Measurements from ENCODE around the gene CTDNEP1. TPM values are rescaled to one million over a fixed set of nuclear protein-coding genes. Genes with fewer than 3 reads are reported as not detected.

Gene CTDNEP1
- total and polyA plus RNA-seq, 2 donors (not counting 3 experiments of a cell fraction or from before 2014, with no cell fraction given): 130 to 143 TPM

- CTCF ChIA-PET: no interaction called here
- dilution Hi-C loops (cut with MboI; ENCODE audit: extremely low pct_ligation_motif_present, low sequenced_read_pairs) (no loop called here), intact Hi-C loops (cut with micrococcal nuclease) (no loop called here)
Observed at GRCh38 chr17:7248796-7249195, 2.7 kb downstream of the CTDNEP1 start.

More at GRCh38 chr17:7248796-7249195, 2.7 kb downstream of the CTDNEP1 start:
- Histone ChIP-seq H3K36me3 (ENCODE audit: control insufficient read depth in 2 of 2, extremely low read depth in 1 of 2, insufficient read depth in 2 of 2, low read length in 2 of 2) (peaks cover 4 to 16% of the 10 kb centered on the region in 2 experiments), H3K9ac (replicated peaks; ENCODE audit: extremely low read depth, insufficient read depth, low read length) (no peak overlapping the region), H3K4me3 (replicated peaks in 1 of 3; ENCODE audit: insufficient read depth in 1 of 3, low read depth in 1 of 3, low read length in 3 of 3) (no peak overlapping the region), H3K79me2 (ENCODE audit: control insufficient read depth, insufficient read depth, low read length) (peaks cover 62% of the 10 kb centered on the region), H3K4me1 (ENCODE audit: control insufficient read depth, extremely low read depth, insufficient read depth, low read length) (peaks cover 23% of the 10 kb centered on the region), H3K27ac (ENCODE audit: insufficient read depth, low read depth, low read length) (no peak overlapping the region), H3K9me3 (replicated peaks; ENCODE audit: control insufficient read depth, insufficient read depth, low read length) (no peaks in the 10 kb centered on the region), H3K27me3 (ENCODE audit: control insufficient read depth in 2 of 2, insufficient read depth in 2 of 2, low read length in 2 of 2) (no peaks in the 10 kb centered on the region), H2AFZ (ENCODE audit: low read depth, low read length) (no peak overlapping the region), H4K20me1 (replicated peaks; ENCODE audit: control insufficient read depth, extremely low read depth, insufficient read depth, low read length) (no peaks in the 10 kb centered on the region), H3K9me1 (replicated peaks; ENCODE audit: control insufficient read depth, extremely low read depth, insufficient read depth, low read length) (no peaks in the 10 kb centered on the region), H3K4me2 (ENCODE audit: insufficient read depth, low read length) (no peak overlapping the region)
- TF ChIP-seq EZH2 (IDR thresholded peaks at IDR 0.05; ENCODE audit: borderline replicate concordance, low read depth, low read length, severe bottlenecking): no peak
- TF ChIP-seq GATA2 (IDR thresholded peaks at IDR 0.05; ENCODE audit: insufficient read depth, insufficient read length, low read depth, low read length): no peak
- TF ChIP-seq JUN (IDR thresholded peaks at IDR 0.05; ENCODE audit: borderline replicate concordance, insufficient read depth, insufficient read length, low read depth): no peak
- no peak for TF ChIP-seq POLR2A (IDR thresholded peaks at IDR 0.05; ENCODE audit: low read depth, low read length)
- no peak for TF ChIP-seq FOS (IDR thresholded peaks at IDR 0.05; ENCODE audit: borderline replicate concordance, insufficient read depth, low read length)
- no peak for TF ChIP-seq CTCF (IDR thresholded peaks at IDR 0.05; ENCODE audit: extremely low read depth in 1 of 2, insufficient read depth in 1 of 2, low read depth in 1 of 2, low read length in 2 of 2)
- TF ChIP-seq POLR2AphosphoS5 (IDR thresholded peaks at IDR 0.05; ENCODE audit: insufficient read depth, low read depth, low read length): no peak
- TF ChIP-seq MYC (IDR thresholded peaks at IDR 0.05; ENCODE audit: low read depth, low read length): no peak
- POLR2A ChIA-PET: no interaction called here
- no TSS peak for BruUV-seq (replicated peaks)
- DNase-seq (ENCODE audit: low read depth, low spot score): no peak
- FAIRE-seq: no peak

Measured in endothelial cell of umbilical vein (primary cell).